Neural cell (in vitro differentiated cells): Measurements from ENCODE around the gene INPP5B. TPM values are rescaled to one million over a fixed set of nuclear protein-coding genes. Genes with fewer than 3 reads are reported as not detected.
A peak's percentile ranks its signal among the peaks of the same experiment; 100 is the strongest.

Experiments used
- H2AFZ ChIP-seq: fragments of 200-600, 300-800 bp; sonication (generic), shearing (Covaris generic); 2 replicates; pipeline ENCODE4 v1.6.0; 2014; ENCODE audit warnings: low read depth, mild to moderate bottlenecking, antibody characterized with exemption, low read length, moderate library complexity
- H3F3A ChIP-seq: fragments of 200-600 bp; shearing (Covaris generic); 2 replicates; pipeline ENCODE4 v1.6.1; 2016; ENCODE audit warnings: mild to moderate bottlenecking, moderate library complexity, mixed read lengths, antibody characterized with exemption, low read length; ENCODE audit not compliant: insufficient read depth, poor library complexity, severe bottlenecking
- H3K27ac ChIP-seq: fragments of 200-600, 300-800 bp; sonication (generic), shearing (Covaris generic); 2 replicates; pipeline ENCODE4 v1.5.1; 2014; ENCODE audit warnings: mild to moderate bottlenecking, low read length, moderate library complexity
- H3K27me3 ChIP-seq: fragments of 300-800, 200-600 bp; sonication (generic), shearing (Covaris generic); 2 replicates; pipeline ENCODE4 v1.6.0; 2014; ENCODE audit warnings: mild to moderate bottlenecking, low read depth, low read length, moderate library complexity; ENCODE audit not compliant: insufficient read depth
- H3K36me3 ChIP-seq: fragments of 300-800, 200-600 bp; sonication (generic), shearing (Covaris generic); 2 replicates; pipeline ENCODE4 v1.5.1; 2014; ENCODE audit warnings: mild to moderate bottlenecking, antibody characterized with exemption, low read length, moderate library complexity; ENCODE audit not compliant: insufficient read depth
- H3K4me2 ChIP-seq: fragments of 300-800, 200-600 bp; sonication (generic), shearing (Covaris generic); 2 replicates; pipeline ENCODE4 v1.6.0; 2014; ENCODE audit warnings: mild to moderate bottlenecking, low read length
- H3K4me3 ChIP-seq: fragments of 300-800, 200-600 bp; sonication (generic), shearing (Covaris generic); 2 replicates; pipeline ENCODE4 v1.5.1; 2014; ENCODE audit warnings: mild to moderate bottlenecking, low read length, moderate library complexity
- H3K79me2 ChIP-seq: fragments of 200-600 bp; shearing (Covaris generic); replicated peaks from 2 replicates; pipeline ENCODE4 v1.6.0; 2014; ENCODE audit warnings: mild to moderate bottlenecking, low read length, moderate library complexity; ENCODE audit not compliant: insufficient read depth
- H3K9ac ChIP-seq: fragments of 300-800, 200-600 bp; sonication (generic), shearing (Covaris generic); 2 replicates; pipeline ENCODE4 v1.6.1; 2016; ENCODE audit warnings: mild to moderate bottlenecking, low read length, mixed read lengths
- H3K9me2 ChIP-seq: fragments of 200-600 bp; shearing (Covaris generic); 2 replicates; pipeline ENCODE4 v1.6.1; 2016; ENCODE audit warnings: mild to moderate bottlenecking, low read length, mixed read lengths; ENCODE audit not compliant: insufficient read depth
- H3K9me3 ChIP-seq: fragments of 200-600, 300-800 bp; sonication (generic), shearing (Covaris generic); 2 replicates; pipeline ENCODE4 v1.6.1; 2016; ENCODE audit warnings: mild to moderate bottlenecking, mixed run types, low read length, moderate library complexity, mixed read lengths
- H4K20me1 ChIP-seq: fragments of 200-600 bp; shearing (Covaris generic); 2 replicates; pipeline ENCODE4 v1.6.1; 2016; ENCODE audit warnings: mild to moderate bottlenecking, mixed run types; ENCODE audit not compliant: insufficient read depth
- EP300 ChIP-seq: fragments of 450-650 bp; conservative IDR thresholded peaks from 2 replicates; pipeline ENCODE4 v1.6.1; 2014; ENCODE audit warnings: antibody characterized with exemption, mild to moderate bottlenecking, moderate library complexity; ENCODE audit not compliant: poor library complexity, severe bottlenecking
- EZH2 ChIP-seq: fragments of 200-600, 300-800 bp; shearing (Covaris generic), sonication (generic); IDR thresholded peaks from 2 replicates; pipeline ENCODE4 v1.6.1; 2014; ENCODE audit warnings: antibody characterized with exemption, low read length, borderline replicate concordance, mild to moderate bottlenecking; ENCODE audit not compliant: insufficient read depth, poor library complexity, severe bottlenecking
- MXI1 ChIP-seq: fragments of 450-650 bp; conservative IDR thresholded peaks from 2 replicates; pipeline ENCODE4 v1.6.1; 2014; ENCODE audit warnings: antibody characterized with exemption, mild to moderate bottlenecking; ENCODE audit not compliant: poor library complexity, severe bottlenecking
- POLR2AphosphoS5 ChIP-seq: IDR thresholded peaks from 2 replicates; pipeline ENCODE4 v1.6.1; 2012
- RAD21 ChIP-seq: fragments of 450-650 bp; conservative IDR thresholded peaks from 2 replicates; pipeline ENCODE4 v1.6.1; 2014; ENCODE audit warnings: antibody characterized with exemption, mild to moderate bottlenecking, moderate library complexity
- SMC3 ChIP-seq: fragments of 450-650 bp; conservative IDR thresholded peaks from 2 replicates; pipeline ENCODE4 v1.6.1; 2014; ENCODE audit warnings: antibody characterized with exemption, mild to moderate bottlenecking, moderate library complexity; ENCODE audit not compliant: poor library complexity
- TAF1 ChIP-seq: IDR thresholded peaks from 2 replicates; pipeline ENCODE4 v1.6.1; 2012; ENCODE audit warnings: low read depth
- polyA plus RNA-seq: library from polyadenylated mRNA; depleted of rRNA; stranded (reverse); fragments of >200 nt; gene quantifications from 2 replicates; pipeline ENCODE4 v1.2.3, GENCODE V29; 2014
- TF ChIP-seq, protein P1 (sequence below): IDR thresholded peaks from 2 replicates; pipeline ENCODE4 v1.6.1; 2012; ENCODE audit warnings: borderline replicate concordance
- TF ChIP-seq, protein P2 (sequence below): fragments of 450-650 bp; IDR thresholded peaks from 2 replicates; pipeline ENCODE4 v1.5.1; 2014; ENCODE audit warnings: antibody characterized with exemption, mild to moderate bottlenecking, moderate library complexity; ENCODE audit not compliant: poor library complexity, severe bottlenecking

INPP5B gene
- polyA plus RNA-seq, 1 donor from 2014 or later = 13.4 TPM

DNA sequence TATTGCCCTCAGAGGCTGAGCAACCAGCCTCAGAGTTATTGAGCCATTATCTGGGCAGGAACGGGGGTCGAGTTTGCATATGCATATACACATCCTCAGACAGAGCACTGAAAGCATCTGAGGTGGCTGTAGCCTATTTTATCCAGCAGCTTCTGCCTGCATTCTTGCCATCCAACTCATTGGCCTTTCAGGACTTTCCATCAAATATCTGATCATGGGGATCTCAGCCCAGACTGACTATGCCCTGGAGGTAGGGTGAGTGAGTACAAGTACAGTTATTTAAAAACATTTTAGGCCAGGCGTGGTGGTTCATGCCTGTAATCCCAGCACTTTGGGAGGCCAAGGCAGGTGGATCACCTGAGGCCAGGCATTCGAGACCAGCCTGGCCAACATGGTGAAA lies 85.7 kb downstream of the INPP5B start:
- no peak overlapping the region for H3K9ac ChIP-seq
- no peak overlapping the region for H2AFZ ChIP-seq
- no peak overlapping the region for H3K4me3 ChIP-seq
- H3K27ac ChIP-seq = no peak overlapping the region
- H4K20me1 ChIP-seq = no peaks in the 10 kb centered on the region
- no peak for TF ChIP-seq EP300
- no peak for TF ChIP-seq POLR2AphosphoS5
- TF ChIP-seq TAF1 = no peak
- TF ChIP-seq, protein P1, sequence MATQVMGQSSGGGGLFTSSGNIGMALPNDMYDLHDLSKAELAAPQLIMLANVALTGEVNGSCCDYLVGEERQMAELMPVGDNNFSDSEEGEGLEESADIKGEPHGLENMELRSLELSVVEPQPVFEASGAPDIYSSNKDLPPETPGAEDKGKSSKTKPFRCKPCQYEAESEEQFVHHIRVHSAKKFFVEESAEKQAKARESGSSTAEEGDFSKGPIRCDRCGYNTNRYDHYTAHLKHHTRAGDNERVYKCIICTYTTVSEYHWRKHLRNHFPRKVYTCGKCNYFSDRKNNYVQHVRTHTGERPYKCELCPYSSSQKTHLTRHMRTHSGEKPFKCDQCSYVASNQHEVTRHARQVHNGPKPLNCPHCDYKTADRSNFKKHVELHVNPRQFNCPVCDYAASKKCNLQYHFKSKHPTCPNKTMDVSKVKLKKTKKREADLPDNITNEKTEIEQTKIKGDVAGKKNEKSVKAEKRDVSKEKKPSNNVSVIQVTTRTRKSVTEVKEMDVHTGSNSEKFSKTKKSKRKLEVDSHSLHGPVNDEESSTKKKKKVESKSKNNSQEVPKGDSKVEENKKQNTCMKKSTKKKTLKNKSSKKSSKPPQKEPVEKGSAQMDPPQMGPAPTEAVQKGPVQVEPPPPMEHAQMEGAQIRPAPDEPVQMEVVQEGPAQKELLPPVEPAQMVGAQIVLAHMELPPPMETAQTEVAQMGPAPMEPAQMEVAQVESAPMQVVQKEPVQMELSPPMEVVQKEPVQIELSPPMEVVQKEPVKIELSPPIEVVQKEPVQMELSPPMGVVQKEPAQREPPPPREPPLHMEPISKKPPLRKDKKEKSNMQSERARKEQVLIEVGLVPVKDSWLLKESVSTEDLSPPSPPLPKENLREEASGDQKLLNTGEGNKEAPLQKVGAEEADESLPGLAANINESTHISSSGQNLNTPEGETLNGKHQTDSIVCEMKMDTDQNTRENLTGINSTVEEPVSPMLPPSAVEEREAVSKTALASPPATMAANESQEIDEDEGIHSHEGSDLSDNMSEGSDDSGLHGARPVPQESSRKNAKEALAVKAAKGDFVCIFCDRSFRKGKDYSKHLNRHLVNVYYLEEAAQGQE = no peak
- TF ChIP-seq, protein P2, sequence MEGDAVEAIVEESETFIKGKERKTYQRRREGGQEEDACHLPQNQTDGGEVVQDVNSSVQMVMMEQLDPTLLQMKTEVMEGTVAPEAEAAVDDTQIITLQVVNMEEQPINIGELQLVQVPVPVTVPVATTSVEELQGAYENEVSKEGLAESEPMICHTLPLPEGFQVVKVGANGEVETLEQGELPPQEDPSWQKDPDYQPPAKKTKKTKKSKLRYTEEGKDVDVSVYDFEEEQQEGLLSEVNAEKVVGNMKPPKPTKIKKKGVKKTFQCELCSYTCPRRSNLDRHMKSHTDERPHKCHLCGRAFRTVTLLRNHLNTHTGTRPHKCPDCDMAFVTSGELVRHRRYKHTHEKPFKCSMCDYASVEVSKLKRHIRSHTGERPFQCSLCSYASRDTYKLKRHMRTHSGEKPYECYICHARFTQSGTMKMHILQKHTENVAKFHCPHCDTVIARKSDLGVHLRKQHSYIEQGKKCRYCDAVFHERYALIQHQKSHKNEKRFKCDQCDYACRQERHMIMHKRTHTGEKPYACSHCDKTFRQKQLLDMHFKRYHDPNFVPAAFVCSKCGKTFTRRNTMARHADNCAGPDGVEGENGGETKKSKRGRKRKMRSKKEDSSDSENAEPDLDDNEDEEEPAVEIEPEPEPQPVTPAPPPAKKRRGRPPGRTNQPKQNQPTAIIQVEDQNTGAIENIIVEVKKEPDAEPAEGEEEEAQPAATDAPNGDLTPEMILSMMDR = no peak
- no peak for TF ChIP-seq RAD21
- TF ChIP-seq SMC3 = no peak
- TF ChIP-seq MXI1 = no peak
- peaks cover 28% of the 10 kb centered on the region for H3K79me2 ChIP-seq
- no peaks in the 10 kb centered on the region for H3K27me3 ChIP-seq
- no peaks in the 10 kb centered on the region for H3K9me3 ChIP-seq
- H3K4me2 ChIP-seq = no peak overlapping the region
- H3K9me2 ChIP-seq = no peaks in the 10 kb centered on the region
- peaks cover 4% of the 10 kb centered on the region for H3F3A ChIP-seq
- peaks cover 7% of the 10 kb centered on the region for H3K36me3 ChIP-seq

DNA sequence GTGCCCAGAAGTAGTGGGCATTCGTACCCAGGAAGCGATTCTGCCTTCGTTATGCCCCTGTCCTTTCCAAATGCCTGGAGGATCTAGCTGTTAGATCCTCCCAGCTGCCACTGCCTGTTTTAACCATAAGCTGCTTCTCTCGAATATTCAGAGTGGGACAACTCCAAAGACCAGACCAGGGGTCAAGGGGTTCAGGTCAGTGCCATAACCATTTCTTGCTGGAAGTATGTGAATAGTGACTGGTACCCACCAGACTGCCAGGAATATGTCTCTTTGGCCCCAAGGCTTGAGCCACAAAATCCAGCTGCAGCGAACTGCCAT lies 86.5 kb downstream of the INPP5B start:
- Histone ChIP-seq H3K36me3 (peaks cover 1% of the 10 kb centered on the region), H3K9me2 (no peaks in the 10 kb centered on the region), H3K9ac (peak overlapping the region; percentile 77), H3K4me3 (peak overlapping the region; percentile 81), H3K9me3 (no peaks in the 10 kb centered on the region), H3K27me3 (no peaks in the 10 kb centered on the region), H3K4me2 (peak overlapping the region; percentile 89), H2AFZ (peak overlapping the region; percentile 57), H3F3A (peaks cover 4% of the 10 kb centered on the region), H3K79me2 (peaks cover 28% of the 10 kb centered on the region), H3K27ac (peak overlapping the region; percentile 86), H4K20me1 (no peaks in the 10 kb centered on the region)
- TF ChIP-seq RAD21 = peak; percentile 3
- no peak for TF ChIP-seq EZH2
- peak; percentile 10 for TF ChIP-seq SMC3
